Sigmoid colon (tissue), 4 donors: ENCODE measurements around the gene GAL3ST2.
"Not testable (repeated sequence)": the region's sequence is repeated elsewhere in the genome, so short reads cannot be mapped to it uniquely, and the experiment has no call there.

Source experiments
- POLR2A ChIP-seq, 2 donors: fragments of 450-650 bp; IDR thresholded peaks; one replicate each; pipeline ENCODE4 v1.6.1; 2016; ENCODE audit warnings: antibody characterized with exemption in 2 of 2, mild to moderate bottlenecking in 2 of 2, moderate library complexity in 2 of 2
- POLR2AphosphoS5 ChIP-seq, 4 donors: sonication (generic); formaldehyde crosslinking; IDR thresholded peaks; one replicate each; pipeline ENCODE4 v1.6.1; 2017; ENCODE audit warnings: antibody characterized with exemption in 4 of 4
- TF ChIP-seq, protein P1 (sequence below), 4 experiments: fragments of 450-650 bp in 3 of 4; fragments of 200-600 bp in 1 of 4; IDR thresholded peaks; one replicate each; pipeline ENCODE4 v1.5.1; 2016 to 2019; ENCODE audit warnings: antibody characterized with exemption in 4 of 4, mild to moderate bottlenecking in 3 of 4, moderate library complexity in 2 of 4

DNA sequence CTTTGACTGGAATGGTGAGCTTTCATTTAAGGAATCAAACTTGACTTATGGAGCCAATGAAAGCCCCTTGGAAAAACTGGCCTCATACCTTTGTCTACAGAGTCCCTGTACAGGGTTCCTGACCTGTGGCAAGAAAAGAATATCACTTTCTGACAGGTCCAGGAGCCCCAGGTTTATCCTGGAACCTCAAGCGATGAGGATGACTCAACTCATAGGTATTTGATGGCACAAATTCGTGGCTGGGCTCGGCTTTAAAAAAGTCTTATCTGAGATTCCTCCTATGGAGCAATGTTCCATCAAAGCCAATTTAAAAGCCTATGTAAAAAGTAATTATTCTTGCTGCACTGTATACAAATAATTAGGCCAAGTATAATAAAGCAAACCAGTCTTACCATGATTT is 14.8 kb downstream of the GAL3ST2 start:
- TF ChIP-seq, protein P1, sequence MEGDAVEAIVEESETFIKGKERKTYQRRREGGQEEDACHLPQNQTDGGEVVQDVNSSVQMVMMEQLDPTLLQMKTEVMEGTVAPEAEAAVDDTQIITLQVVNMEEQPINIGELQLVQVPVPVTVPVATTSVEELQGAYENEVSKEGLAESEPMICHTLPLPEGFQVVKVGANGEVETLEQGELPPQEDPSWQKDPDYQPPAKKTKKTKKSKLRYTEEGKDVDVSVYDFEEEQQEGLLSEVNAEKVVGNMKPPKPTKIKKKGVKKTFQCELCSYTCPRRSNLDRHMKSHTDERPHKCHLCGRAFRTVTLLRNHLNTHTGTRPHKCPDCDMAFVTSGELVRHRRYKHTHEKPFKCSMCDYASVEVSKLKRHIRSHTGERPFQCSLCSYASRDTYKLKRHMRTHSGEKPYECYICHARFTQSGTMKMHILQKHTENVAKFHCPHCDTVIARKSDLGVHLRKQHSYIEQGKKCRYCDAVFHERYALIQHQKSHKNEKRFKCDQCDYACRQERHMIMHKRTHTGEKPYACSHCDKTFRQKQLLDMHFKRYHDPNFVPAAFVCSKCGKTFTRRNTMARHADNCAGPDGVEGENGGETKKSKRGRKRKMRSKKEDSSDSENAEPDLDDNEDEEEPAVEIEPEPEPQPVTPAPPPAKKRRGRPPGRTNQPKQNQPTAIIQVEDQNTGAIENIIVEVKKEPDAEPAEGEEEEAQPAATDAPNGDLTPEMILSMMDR (IDR thresholded peaks at IDR 0.05): not testable (repeated sequence)
- not testable (repeated sequence) for TF ChIP-seq POLR2A, POLR2AphosphoS5 (IDR thresholded peaks at IDR 0.05)
